GM18520 (cell line): ENCODE measurements around the gene IFNA14.
"Not testable (repeated sequence)": the region's sequence is repeated elsewhere in the genome, so short reads cannot be mapped to it uniquely, and the experiment has no call there.

Experiments
- ATAC-seq: cut with Tn5 transposase; IDR thresholded peaks from one replicate; pipeline ENCODE4 v1.9.1; 2021; ENCODE audit not compliant: unreplicated experiment

Gene IFNA14

GRCh38 chr9:21239911-21240310 lies at the start of gene IFNA14:
Gene IFNA14, minus strand, starts transcription at chr9:21240005. Its CDS starts 70 bp downstream, at chr9:21239935.
- no peak for ATAC-seq

GRCh38 chr9:21287280-21287679 lies 47.5 kb upstream of the IFNA14 start:
- ATAC-seq, result no peak

- ATAC-seq, result no peak
Measured at GRCh38 chr9:21286659-21287058, 46.9 kb upstream of the IFNA14 start.

DNA sequence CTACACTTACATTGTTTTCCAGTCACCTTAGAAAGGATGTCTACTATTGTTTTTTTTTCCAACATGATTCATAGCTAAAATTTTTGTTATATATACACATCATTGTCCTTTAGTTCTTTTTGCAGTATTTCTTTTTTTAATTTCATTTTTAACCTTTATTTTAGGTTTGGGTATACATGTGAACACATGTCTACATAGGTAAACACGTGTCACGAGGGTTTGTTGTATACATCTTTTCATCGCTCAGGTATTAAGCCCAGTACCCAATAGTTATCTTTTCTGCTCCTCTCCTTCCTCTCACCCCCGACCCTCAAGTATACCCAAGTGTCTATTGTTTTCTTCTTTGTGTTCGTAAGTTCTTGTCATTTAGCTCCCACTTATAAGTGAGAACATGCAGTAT lies 46.3 kb upstream of the IFNA14 start:
- no peak for ATAC-seq

GRCh38 chr9:21281275-21281674 lies 41.5 kb upstream of the IFNA14 start:
- no peak for ATAC-seq

- no peak for ATAC-seq
Measured at GRCh38 chr9:21268347-21268657, 28.5 kb upstream of the IFNA14 start.

DNA sequence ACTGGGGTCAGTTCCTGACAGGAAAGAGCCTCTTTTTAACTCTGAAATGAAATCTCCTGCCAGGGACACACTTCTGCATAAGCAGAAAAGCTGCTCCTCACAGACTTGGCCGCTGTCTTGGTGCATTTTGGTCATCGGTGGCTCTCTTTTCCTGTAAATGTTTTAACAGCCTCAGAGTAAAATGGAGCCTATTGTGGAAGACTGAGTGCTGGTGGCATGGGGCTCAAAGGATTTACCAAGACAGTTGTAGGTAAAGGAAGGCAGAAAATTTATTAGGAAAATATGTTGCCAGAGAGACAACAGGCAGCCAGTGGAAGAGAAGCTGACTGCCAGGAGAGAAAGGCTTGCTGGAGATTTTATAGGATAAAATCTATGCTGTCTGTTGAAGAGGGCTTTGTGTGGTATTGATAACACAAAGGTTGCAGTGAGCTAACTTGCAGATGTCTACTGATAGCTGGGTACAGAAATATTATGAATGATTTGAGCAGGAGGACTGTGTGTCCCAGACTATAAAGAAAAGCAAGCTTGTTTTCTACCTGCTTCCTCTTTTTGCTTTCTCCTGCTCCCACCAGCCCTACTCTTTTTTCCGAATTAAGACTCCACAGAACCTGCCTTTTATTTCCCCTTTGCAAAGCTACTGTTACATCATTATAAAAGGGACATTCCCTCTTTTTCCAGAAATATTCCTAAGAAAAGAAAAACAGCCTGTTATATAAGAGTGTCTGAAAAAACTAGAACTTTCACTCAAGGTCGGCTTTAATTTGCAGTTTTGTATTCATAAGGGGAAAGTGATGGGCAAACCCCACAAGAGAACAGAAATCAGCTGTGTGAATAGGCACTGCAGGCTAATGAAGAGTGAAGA lies 27.9 kb upstream of the IFNA14 start:
- peak; percentile 44 for ATAC-seq

DNA sequence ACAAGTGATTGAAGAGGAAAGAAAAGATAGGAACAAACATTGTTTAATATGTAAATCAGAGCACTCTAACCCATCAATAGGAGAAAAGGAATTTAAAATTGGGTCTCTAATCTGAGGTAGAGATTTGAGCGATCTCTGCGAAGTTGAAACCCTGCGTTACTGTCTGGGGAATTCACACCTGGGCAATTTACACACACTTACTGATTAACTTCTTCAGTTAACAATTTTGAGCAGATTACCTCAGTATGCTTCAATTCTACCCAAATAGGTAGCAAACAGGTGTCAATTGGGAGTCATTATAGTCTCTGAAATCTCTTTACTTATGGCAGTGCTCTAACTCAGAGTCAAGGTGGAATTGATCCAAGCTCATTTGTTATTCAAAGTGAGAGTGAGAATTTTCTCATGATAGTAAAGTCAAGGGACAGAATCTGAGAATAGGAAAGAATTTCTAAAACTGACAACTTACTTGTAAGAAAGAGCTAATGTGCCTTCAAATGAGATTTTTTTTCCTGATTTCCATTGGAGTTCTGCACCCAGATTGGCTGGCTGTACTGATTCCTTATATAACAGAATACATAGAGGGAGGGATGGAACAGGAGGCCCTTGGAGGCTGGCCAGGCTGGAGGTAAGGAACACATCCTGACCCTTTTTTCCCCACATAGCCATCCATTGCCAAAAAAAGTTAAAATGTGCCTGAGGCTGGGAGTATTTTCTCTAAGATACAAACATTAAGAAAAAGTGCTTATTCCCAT lies 27.1 kb upstream of the IFNA14 start:
- ATAC-seq, result no peak

DNA sequence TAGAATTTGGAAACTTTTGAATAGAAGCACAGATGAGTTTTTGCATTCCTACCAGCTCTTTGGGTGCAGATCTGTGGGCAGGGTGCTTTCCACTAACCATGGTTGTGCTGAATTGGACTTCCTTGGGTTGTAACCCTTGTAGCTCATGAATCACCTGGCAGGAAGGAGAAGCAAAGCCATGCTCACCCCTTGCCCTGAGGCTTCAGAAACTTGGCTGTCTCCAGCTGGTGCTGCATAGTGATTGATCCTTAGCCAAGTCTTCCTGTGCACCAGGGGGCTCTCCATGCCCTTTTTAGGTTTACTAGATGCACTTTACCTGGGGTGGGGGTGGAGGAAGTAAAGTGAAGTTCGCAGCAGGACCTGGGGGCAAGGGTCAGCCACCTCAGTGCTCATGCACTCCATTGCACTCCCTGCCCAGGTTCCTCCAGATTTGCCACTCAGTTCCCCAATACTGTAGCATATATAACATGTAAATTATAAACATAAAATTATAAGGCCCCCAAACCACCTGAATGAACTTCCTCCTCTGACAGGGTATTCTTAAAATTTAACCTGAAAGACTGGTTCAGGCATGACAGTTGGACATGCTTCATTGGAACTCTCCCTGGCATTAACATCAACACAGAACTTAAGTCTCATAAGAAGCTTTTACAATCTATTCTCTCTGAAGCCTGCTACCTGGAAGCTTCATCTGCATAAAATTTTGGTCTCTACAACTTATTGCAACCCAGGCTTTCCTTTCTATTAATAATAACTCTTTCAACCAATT lies 25.8 kb upstream of the IFNA14 start:
- ATAC-seq, result no peak

DNA sequence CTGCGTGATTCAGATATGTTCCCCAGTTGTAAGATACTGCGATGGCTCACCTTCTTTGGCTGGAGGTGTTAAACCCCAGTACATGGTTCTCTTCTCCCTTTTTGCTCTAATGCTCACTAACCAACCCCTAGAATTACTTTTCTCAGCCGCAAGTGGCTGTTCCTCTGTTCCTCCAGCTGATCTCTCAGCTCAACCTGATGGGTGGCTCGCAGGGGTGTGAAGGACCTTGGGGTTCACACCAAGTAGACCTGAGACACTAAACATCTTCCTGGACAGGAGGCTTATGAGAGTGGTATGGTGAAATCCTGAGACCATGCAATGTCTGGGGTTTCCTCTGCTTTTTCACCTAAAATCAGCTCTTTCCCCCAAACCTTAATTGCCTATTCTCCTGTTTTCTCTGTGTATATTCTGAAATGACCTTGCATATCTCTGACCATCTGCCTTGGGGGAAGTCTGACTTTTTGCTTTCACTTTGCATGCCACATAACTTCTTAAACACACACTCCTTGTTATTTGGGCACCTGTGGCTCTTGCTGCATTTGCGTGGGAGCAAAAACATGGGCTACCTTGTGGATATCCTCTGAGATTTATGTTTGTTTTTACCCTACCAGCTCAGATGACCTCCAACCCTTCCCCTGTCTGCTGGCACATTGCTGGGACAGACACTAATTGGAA lies 15.9 kb upstream of the IFNA14 start:
- no peak for ATAC-seq

GRCh38 chr9:21252721-21253547 lies 13.1 kb upstream of the IFNA14 start:
- ATAC-seq, result peak; percentile 44

DNA sequence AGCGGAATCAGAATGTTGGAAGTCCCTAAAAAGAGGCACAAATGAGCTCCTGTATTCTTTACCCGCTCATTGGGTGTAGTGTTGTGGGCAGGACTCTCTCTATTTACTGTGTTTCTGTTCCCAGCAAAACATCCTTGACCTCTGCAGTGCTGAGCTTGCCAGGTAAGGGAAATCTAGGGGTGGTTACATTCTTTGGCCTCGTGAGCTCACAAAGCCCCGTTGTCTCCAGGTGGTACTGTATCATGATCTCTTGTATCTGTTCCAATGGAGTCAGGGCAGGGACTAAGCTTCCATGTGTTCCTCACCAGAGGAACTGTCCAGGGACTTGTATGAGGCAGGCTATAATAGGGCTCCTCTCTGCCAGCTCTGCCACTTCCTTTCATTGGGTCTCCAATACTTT lies 11.8 kb upstream of the IFNA14 start:
- ATAC-seq, result no peak

DNA sequence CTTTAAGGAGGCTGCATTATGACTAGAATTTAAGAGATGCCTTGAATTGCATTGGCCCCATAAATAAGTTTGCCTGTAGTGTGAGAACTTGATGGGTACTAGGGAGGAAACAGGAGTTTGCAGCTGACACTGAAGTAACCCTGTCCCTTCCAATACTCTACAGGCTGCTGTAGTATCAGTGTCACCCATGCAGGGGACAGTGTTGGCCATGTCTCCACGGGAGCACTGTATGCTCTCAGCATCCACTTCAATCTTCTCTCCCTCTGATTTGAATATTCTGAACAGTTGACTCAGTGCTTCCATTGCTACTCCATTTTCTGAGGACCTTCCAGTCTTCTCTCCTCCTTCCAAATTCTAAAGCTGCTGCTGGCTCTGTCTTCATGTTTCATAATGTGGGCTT lies 11.4 kb upstream of the IFNA14 start:
- no peak for ATAC-seq

- no peak for ATAC-seq
Measured at GRCh38 chr9:21244836-21245235, 5.0 kb upstream of the IFNA14 start.

DNA sequence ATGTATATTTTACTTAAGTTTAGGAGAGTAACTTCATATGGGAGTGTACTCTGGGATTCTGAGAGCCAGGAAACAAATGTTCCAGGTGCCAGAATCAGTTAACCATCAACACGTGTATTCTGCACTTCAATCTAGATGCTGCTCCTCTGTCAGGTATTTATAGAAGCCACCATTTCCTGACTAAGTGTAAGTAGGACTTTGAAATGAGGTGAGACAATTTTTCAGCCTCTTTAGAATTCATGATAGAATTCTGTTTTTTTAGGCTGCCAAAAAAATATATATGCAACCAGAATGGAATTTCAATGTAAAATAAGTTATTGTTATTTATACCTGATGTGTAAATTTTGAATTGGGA lies 3.5 kb downstream of the IFNA14 start:
- not testable (repeated sequence) for ATAC-seq

- peak; percentile 70 for ATAC-seq
Measured at GRCh38 chr9:21235468-21236359, 4.1 kb downstream of the IFNA14 start.

GRCh38 chr9:21234153-21234687 lies 5.6 kb downstream of the IFNA14 start:
- no peak for ATAC-seq

- no peak for ATAC-seq
Measured at GRCh38 chr9:21233258-21233657, 6.5 kb downstream of the IFNA14 start.

- ATAC-seq, result no peak
Measured at GRCh38 chr9:21228122-21228521, 11.7 kb downstream of the IFNA14 start, which contains the start of gene IFNA17. Gene IFNA17, minus strand, starts transcription at chr9:21228222. Its CDS starts 49 bp downstream, at chr9:21228173.
